K562 (cell line): ENCODE results near the gene GPR142. TPM values are rescaled to one million over a fixed set of nuclear protein-coding genes. Genes with fewer than 3 reads are reported as not detected.
A peak's percentile ranks its signal among the peaks of the same experiment; 100 is the strongest.

Experiments
- ATAC-seq: fragments of 200-7000 bp; cut with Tn5 transposase; 3 replicates; pipeline ENCODE4 v1.9.1; 2020; ENCODE audit warnings: moderate library complexity
- BruUV-seq: library from RNA; stranded (reverse); fragments of 400-500 nt; replicated peaks from 2 replicates; lab custom pipeline; 2021; lab: Mats Ljungman, UMichigan
- CTCF ChIA-PET: fragments of 300-600 bp; formaldehyde crosslinking; extraction: SDS; loops from one replicate; lab custom pipeline; 2021; ENCODE audit warnings: low intra/inter-chr PET ratio; lab: Yijun Ruan, JAX
- POLR2A ChIA-PET: fragments of 300-600, 350-650 bp; sonication (Branson Sonifier 250); formaldehyde crosslinking; extraction: SDS; loops from one replicate; lab custom pipeline; 2021; ENCODE audit warnings: antibody characterized with exemption, inconsistent platforms; lab: Yijun Ruan, JAX
- DNase-seq, 4 experiments: peaks; one replicate each; pipeline versions ENCODE4 v3.0.0 to v3.0.0-alpha.2; 2011 to 2018; ENCODE audit warnings: low spot score in 3 of 4, mixed read lengths in 3 of 4; ENCODE audit errors: extremely low read depth in 1 of 4
- FAIRE-seq: peaks from 2 replicates; lab custom pipeline; 2011; peaks lifted over from hg19 to GRCh38; lab: Jason Lieb, UNC
- H2AFZ ChIP-seq: 2 replicates; pipeline ENCODE4 v1.6.0; 2011; ENCODE audit warnings: low read depth, low read length, control low read depth, inconsistent platforms
- H3K27ac ChIP-seq: fragments of 200-600 bp; 3 replicates; pipeline ENCODE4 v1.8.0; 2011; ENCODE audit warnings: low read depth, mild to moderate bottlenecking, control low read depth, inconsistent platforms, low read length, moderate library complexity, mixed read lengths; ENCODE audit errors: extremely low read depth
- H3K27me3 ChIP-seq, 2 experiments: fragments of 300-600 bp in 1 of 2; 2 replicates in 1 of 2; 3 replicates in 1 of 2; pipeline versions ENCODE4 v1.6.0 to v1.8.0; 2011; ENCODE audit warnings: inconsistent platforms in 2 of 2, low read length in 2 of 2, mild to moderate bottlenecking in 1 of 2, mixed read lengths in 1 of 2, moderate library complexity in 1 of 2; ENCODE audit not compliant: control insufficient read depth in 2 of 2, insufficient read depth in 2 of 2
- H3K36me3 ChIP-seq: fragments of 300-600 bp; 3 replicates; pipeline ENCODE4 v1.8.0; 2011; ENCODE audit warnings: mild to moderate bottlenecking, low read length, inconsistent platforms; ENCODE audit not compliant: control insufficient read depth, insufficient read depth
- H3K4me1 ChIP-seq, 2 experiments: fragments of 200-600 bp in 1 of 2; replicated peaks in 1 of 2; 2 replicates in 1 of 2; 3 replicates in 1 of 2; pipeline versions ENCODE4 v1.5.1 to v1.8.0; 2011; ENCODE audit warnings: inconsistent platforms in 2 of 2, low read length in 2 of 2, mild to moderate bottlenecking in 1 of 2, mixed read lengths in 1 of 2, moderate library complexity in 1 of 2; ENCODE audit not compliant: control insufficient read depth in 2 of 2, insufficient read depth in 2 of 2
- H3K4me2 ChIP-seq: 2 replicates; pipeline ENCODE4 v1.6.1; 2011; ENCODE audit warnings: low read length, control low read depth, inconsistent platforms, mixed read lengths; ENCODE audit not compliant: insufficient read depth
- H3K4me3 ChIP-seq: fragments of 200-600 bp; sonication (generic), shearing (Covaris generic); 2 replicates; pipeline ENCODE4 v1.5.1; 2016; ENCODE audit warnings: control low read depth, inconsistent platforms
- H3K79me2 ChIP-seq: fragments of 200-600 bp; 3 replicates; pipeline ENCODE4 v1.8.0; 2011; ENCODE audit warnings: low read length, inconsistent platforms; ENCODE audit not compliant: control insufficient read depth, insufficient read depth
- H3K9ac ChIP-seq, 2 experiments: 2 replicates each; pipeline versions ENCODE4 v1.6.0 to v1.6.1; 2011; ENCODE audit warnings: low read depth in 2 of 2, low read length in 2 of 2, control low read depth in 1 of 2, inconsistent platforms in 1 of 2, mild to moderate bottlenecking in 1 of 2, mixed read lengths in 1 of 2; ENCODE audit not compliant: insufficient read depth in 1 of 2
- H3K9me1 ChIP-seq: one replicate; pipeline ENCODE4 v1.6.0; 2011; ENCODE audit warnings: inconsistent platforms, mild to moderate bottlenecking, low read length, moderate library complexity; ENCODE audit not compliant: control insufficient read depth, insufficient read depth
- H3K9me3 ChIP-seq: replicated peaks from 2 replicates; pipeline ENCODE4 v1.5.1; 2011; ENCODE audit warnings: low read depth, low read length, inconsistent platforms; ENCODE audit not compliant: control insufficient read depth, insufficient read depth
- H4K20me1 ChIP-seq: replicated peaks from 2 replicates; pipeline ENCODE4 v1.6.1; 2011; ENCODE audit warnings: low read length, inconsistent platforms, mixed read lengths; ENCODE audit not compliant: control insufficient read depth, insufficient read depth
- C11orf30 ChIP-seq: fragments of 450-650 bp; IDR thresholded peaks from 2 replicates; pipeline ENCODE4 v1.6.1; 2016; ENCODE audit warnings: low read depth, mild to moderate bottlenecking
- FOSL1 ChIP-seq: fragments of 200-800 bp; sonication (Bioruptor generic); conservative IDR thresholded peaks from 2 replicates; pipeline ENCODE4 v1.6.1; 2016; ENCODE audit warnings: missing genetic modification characterization, missing compliant biosample characterization
- JUND ChIP-seq, 2 experiments: IDR thresholded peaks; 2 replicates in 1 of 2; 3 replicates in 1 of 2; pipeline ENCODE4 v1.6.1; 2011; ENCODE audit warnings: borderline replicate concordance in 2 of 2, low read depth in 2 of 2, low read length in 2 of 2, improper control_type of control experiment in 1 of 2, missing biosample characterization in 1 of 2, missing genetic modification characterization in 1 of 2, missing genetic modification reagents in 1 of 2
- MAFF ChIP-seq: IDR thresholded peaks from 2 replicates; pipeline ENCODE4 v1.6.1; 2012; ENCODE audit warnings: low read length, improper control_type of control experiment
- MAFG ChIP-seq: fragments of 450-650 bp; conservative IDR thresholded peaks from 2 replicates; pipeline ENCODE4 v1.6.1; 2016; ENCODE audit warnings: missing genetic modification characterization, missing compliant biosample characterization
- NFE2 ChIP-seq: IDR thresholded peaks from 2 replicates; pipeline ENCODE4 v1.6.1; 2014; ENCODE audit warnings: antibody characterized with exemption, low read depth
- PHB2 ChIP-seq: fragments of 450-650 bp; IDR thresholded peaks from 2 replicates; pipeline ENCODE4 v1.6.1; 2017; ENCODE audit warnings: low read depth
- RCOR1 ChIP-seq, 2 experiments: IDR thresholded peaks; 2 replicates each; pipeline ENCODE4 v1.6.1; 2012; ENCODE audit warnings: low read depth in 2 of 2, low read length in 2 of 2, borderline replicate concordance in 1 of 2, improper control_type of control experiment in 1 of 2
- ZNF316 ChIP-seq: fragments of 450-650 bp; IDR thresholded peaks from 2 replicates; pipeline ENCODE4 v1.6.1; 2016
- ZNF561 ChIP-seq: fragments of 450-650 bp; formaldehyde crosslinking; conservative IDR thresholded peaks from 2 replicates; pipeline ENCODE4 v1.4.0; 2020; ENCODE audit warnings: mild to moderate bottlenecking, moderate library complexity
- WGBS: fragments of 100-300 bp; shearing (Covaris generic); methylation state at CpG from one replicate; pipeline ENCODE4 v1.1.6; 2016; ENCODE audit warnings: low coverage, mixed read lengths; ENCODE audit not compliant: insufficient coverage; ENCODE audit errors: missing lambda C conversion rate; 5-methylcytosine and 5-hydroxymethylcytosine counted together
- in situ Hi-C: fragments of 300-500 bp; cut with MboI; formaldehyde crosslinking; loops from 4 replicates; pipeline ENCODE4 v1.15.0; 2018; ENCODE audit warnings: inconsistent platforms, mixed read lengths
- intact Hi-C: fragments of 100-400 bp; cut with micrococcal nuclease; formaldehyde crosslinking; loops from 2 replicates; pipeline ENCODE4 v1.14.2; 2022
- polyA plus RNA-seq, 8 experiments: library from polyadenylated mRNA; depleted of rRNA in 4 of 8; stranded (reverse) in 5 of 8; unstranded in 3 of 8; fragments of >200 nt; fragmentation: Nextera tagmentation in 2 of 8; fragmentation: Illumina TruSeq in 1 of 8; extraction: Ambion mirVana in 2 of 8; extraction: Trizol in 1 of 8; gene quantifications; 2 replicates each; pipeline versions ENCODE4 v1.2.1 to v1.2.3, GENCODE V29; 2011 to 2014; ENCODE audit warnings: inconsistent platforms in 1 of 8, missing spikeins in 1 of 8
- total RNA-seq, 7 experiments: library from RNA; depleted of rRNA in 6 of 7; stranded (reverse); fragments of >200 nt in 6 of 7; fragmentation: Illumina TruSeq in 2 of 7; extraction: Trizol in 2 of 7; gene quantifications; 2 replicates each; pipeline versions ENCODE4 v1.2.1 to v1.2.3, GENCODE V29; 2011 to 2021; ENCODE audit warnings: low replicate concordance in 1 of 7

GPR142 gene
- total and polyA plus RNA-seq, 9 of the 15 experiments (the other 6 are each of a cell fraction or from before 2014, with no cell fraction given): not detected

GRCh38 chr17:74394977-74395376, 27.7 kb downstream of the GPR142 start:
- Histone ChIP-seq H3K9me1 (no peaks in the 10 kb centered on the region), H3K4me2 (no peak overlapping the region), H3K79me2 (no peaks in the 10 kb centered on the region), H3K9ac (no peak overlapping the region), H4K20me1 (no peaks in the 10 kb centered on the region), H2AFZ (no peak overlapping the region), H3K4me3 (no peak overlapping the region), H3K27me3 (peaks cover 0 to 2% of the 10 kb centered on the region in 2 experiments; a peak in 4 of 5 replicates), H3K9me3 (no peaks in the 10 kb centered on the region; the same call in 1 of the 2 replicates), H3K27ac (no peak overlapping the region), H3K4me1 (peaks cover 0 to 11% of the 10 kb centered on the region in 2 experiments; a peak in 2 of 5 replicates), H3K36me3 (no peaks in the 10 kb centered on the region)
- ATAC-seq (peak; percentile 72), FAIRE-seq (no peak), DNase-seq (peak in 1 of 4 experiments; percentile 20)
- ChIA-PET POLR2A (interaction anchor here (1.0 kb wide), 1 partner anchor 16 kb away, joined by 3 read pairs; no protein-coding TSS in a partner anchor), CTCF (no interaction called here)
- WGBS: 12% methylated on average over 7 of the region's 7 CpGs
- no TSS peak for BruUV-seq
- TF ChIP-seq JUND (IDR thresholded peaks at IDR 0.05; ENCODE audit: borderline replicate concordance, low read depth, low read length) (0 out of 2 replicates have a peak, but pooled peaks have one; percentile 27), JUND (tag; IDR thresholded peaks at IDR 0.05; ENCODE audit: borderline replicate concordance, low read depth, low read length) (no peak), ZNF316 (peak; percentile 28; the same call in 1 of the 2 replicates), C11orf30 (peak; percentile 56; the same call in 1 of the 2 replicates), RCOR1 (IDR thresholded peaks at IDR 0.05; ENCODE audit: borderline replicate concordance in 1 of 2, low read depth in 2 of 2, low read length in 2 of 2) (0 out of 4 replicates have a peak, but pooled peaks of 1 of the 2 experiments have one; percentile 36), MAFF (peak; percentile 15; the same call in 1 of the 2 replicates), MAFG (tag) (peak; percentile 75), FOSL1 (tag) (peak; percentile 60), ZNF561 (no peak), PHB2 (no peak), NFE2 (peak; percentile 77)
- in situ Hi-C loops: no loop called here
- intact Hi-C loops: no loop called here
